Ishikawa (cell line): ENCODE measurements around the gene FAM78A.

Experiments used
- CEBPB ChIP-seq: IDR thresholded peaks from 2 replicates; pipeline ENCODE4 v1.6.1; 2012
- CREB1 ChIP-seq: IDR thresholded peaks from 2 replicates; pipeline ENCODE4 v1.6.1; 2012; ENCODE audit warnings: low read depth
- EGR1 ChIP-seq: IDR thresholded peaks from 2 replicates; pipeline ENCODE4 v1.6.1; 2012
- EP300 ChIP-seq: IDR thresholded peaks from 2 replicates; pipeline ENCODE4 v1.6.1; 2012; ENCODE audit warnings: borderline replicate concordance
- FOXM1 ChIP-seq: IDR thresholded peaks from 2 replicates; pipeline ENCODE4 v1.6.1; 2012; ENCODE audit warnings: low read depth, borderline replicate concordance
- MAX ChIP-seq: IDR thresholded peaks from 2 replicates; pipeline ENCODE4 v1.6.1; 2012
- NFIC ChIP-seq: IDR thresholded peaks from 2 replicates; pipeline ENCODE4 v1.6.1; 2012
- RAD21 ChIP-seq: IDR thresholded peaks from 2 replicates; pipeline ENCODE4 v1.6.1; 2012; ENCODE audit warnings: low read depth
- TAF1 ChIP-seq: IDR thresholded peaks from 2 replicates; pipeline ENCODE4 v1.6.1; 2012; ENCODE audit warnings: low read depth, mild to moderate bottlenecking
- TCF12 ChIP-seq: IDR thresholded peaks from 2 replicates; pipeline ENCODE4 v1.6.1; 2012; ENCODE audit warnings: low read depth
- TEAD4 ChIP-seq: IDR thresholded peaks from 2 replicates; pipeline ENCODE4 v1.6.1; 2012
- YY1 ChIP-seq: IDR thresholded peaks from 2 replicates; pipeline ENCODE4 v1.6.1; 2012; ENCODE audit warnings: low read depth
- ZBTB7A ChIP-seq: IDR thresholded peaks from 2 replicates; pipeline ENCODE4 v1.6.1; 2012; ENCODE audit warnings: low read depth
- TF ChIP-seq, protein P1 (sequence below): IDR thresholded peaks from 2 replicates; pipeline ENCODE4 v1.6.1; 2012
- TF ChIP-seq, protein P2 (sequence below): IDR thresholded peaks from 2 replicates; pipeline ENCODE4 v1.6.1; 2012; ENCODE audit warnings: low read depth, mild to moderate bottlenecking

FAM78A gene

DNA sequence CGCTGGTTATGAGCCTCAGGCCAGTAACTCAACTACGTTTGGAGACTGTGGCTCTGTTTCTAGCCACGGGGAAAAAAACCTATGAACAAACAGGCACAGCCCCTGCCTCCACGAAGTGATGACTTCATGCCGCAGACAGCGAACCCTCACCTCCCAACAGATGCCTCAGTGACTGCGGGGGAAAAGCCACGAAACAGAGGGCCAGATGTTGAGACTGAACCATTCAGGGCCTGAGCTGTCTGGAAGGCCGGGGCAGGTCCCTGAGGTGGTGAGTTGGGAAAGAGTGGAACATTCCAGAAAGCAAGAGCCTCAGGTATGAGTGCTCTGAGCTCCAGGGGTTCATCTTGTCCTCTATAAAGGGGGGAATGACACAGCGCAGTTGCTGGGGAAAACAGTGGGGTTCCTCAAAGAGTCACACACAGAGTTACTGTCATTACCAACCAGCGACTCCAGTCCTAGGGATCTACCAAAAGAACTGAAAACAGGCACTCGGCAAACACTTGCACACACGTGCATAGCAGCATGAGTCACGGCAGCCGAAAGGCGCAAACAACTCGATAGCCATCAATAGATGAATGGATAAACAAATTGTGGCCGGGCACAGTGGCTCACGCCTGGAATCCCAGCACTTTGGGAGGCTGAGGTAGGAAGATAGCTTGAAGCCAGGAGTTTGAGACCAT lies 28.5 kb upstream of the FAM78A start:
- no peak for TF ChIP-seq CEBPB
- no peak for TF ChIP-seq FOXM1

- no peak for TF ChIP-seq MAX
- TF ChIP-seq EP300: no peak
- no peak for TF ChIP-seq RAD21
These were observed 27.3 kb upstream of the FAM78A start for GRCh38 chr9:131303381-131304321.

DNA sequence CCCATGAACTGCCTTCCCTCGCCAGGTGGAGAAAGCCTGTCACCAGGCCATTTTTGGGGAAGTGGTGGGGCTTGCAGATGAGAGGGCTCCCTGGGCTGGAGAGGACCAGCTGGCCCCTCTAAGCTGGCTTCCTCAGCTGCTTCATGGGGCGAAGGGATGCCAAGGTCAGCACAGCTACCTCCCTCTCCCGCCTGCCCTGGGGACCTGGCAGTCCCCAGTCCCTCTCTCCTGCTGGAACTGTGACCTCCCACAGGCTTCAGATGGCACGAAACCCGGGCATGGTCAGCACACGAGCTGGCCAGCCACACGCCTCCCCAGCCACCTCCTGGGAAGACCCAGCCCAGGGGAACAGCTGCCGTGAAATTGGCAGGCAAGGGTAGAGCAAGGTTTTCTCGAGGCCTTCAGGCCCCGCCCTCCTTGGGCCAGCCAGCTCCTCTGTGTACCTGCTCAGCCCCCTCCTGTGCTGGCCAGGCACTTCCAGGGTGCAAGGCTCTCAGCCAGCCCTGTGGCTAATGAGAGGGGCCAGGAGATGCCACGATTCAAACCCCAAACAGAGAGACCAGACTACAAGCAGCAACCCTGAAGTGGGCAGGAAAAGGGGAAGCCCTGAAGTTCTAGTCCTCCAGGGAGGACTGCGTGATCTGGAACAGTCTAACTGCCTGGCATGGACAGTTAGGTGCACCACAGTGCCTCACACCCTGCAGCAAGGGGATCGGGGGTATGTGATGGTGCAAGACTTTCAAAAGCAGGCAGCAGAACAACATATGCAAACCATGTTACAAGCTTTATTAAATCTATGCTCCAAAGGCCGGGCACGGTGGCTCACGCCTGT lies 26.1 kb upstream of the FAM78A start:
- TF ChIP-seq, protein P1, sequence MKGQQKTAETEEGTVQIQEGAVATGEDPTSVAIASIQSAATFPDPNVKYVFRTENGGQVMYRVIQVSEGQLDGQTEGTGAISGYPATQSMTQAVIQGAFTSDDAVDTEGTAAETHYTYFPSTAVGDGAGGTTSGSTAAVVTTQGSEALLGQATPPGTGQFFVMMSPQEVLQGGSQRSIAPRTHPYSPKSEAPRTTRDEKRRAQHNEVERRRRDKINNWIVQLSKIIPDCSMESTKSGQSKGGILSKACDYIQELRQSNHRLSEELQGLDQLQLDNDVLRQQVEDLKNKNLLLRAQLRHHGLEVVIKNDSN: no peak
- TF ChIP-seq TAF1: no peak
- no peak for TF ChIP-seq TCF12
- TF ChIP-seq YY1: no peak
- TF ChIP-seq MAX: no peak
- TF ChIP-seq CEBPB: no peak
- TF ChIP-seq FOXM1: no peak

- TF ChIP-seq NFIC (no peak), YY1 (no peak), FOXM1 (no peak), MAX (no peak), TCF12 (no peak), CEBPB (no peak), EP300 (no peak), RAD21 (no peak)
- TF ChIP-seq, protein P1: no peak
These were observed 24.1 kb upstream of the FAM78A start for GRCh38 chr9:131300444-131300843.

DNA sequence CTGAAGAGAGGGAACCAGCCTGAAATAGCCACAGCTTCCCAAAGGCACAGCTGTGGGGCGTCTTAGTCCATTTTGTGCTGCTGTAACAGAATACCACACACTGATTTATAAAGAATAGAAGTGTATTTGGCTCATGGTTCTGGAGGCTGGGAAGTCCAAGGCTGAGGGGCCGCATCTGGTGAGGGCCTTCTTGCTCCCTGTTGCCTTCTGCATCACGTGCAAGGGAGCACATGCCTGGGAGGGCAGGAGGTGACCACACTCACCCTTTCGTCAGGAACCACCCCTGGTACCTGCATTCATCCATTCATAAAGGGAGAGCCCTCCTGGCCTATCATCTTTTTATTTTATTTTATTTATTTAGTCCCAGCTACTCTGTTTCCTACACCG lies 23.6 kb upstream of the FAM78A start:
- TF ChIP-seq TCF12 (no peak), TAF1 (no peak), ZBTB7A (no peak), FOXM1 (no peak), EGR1 (no peak), TEAD4 (no peak), CREB1 (no peak), MAX (no peak), NFIC (no peak), RAD21 (no peak), EP300 (no peak), CEBPB (no peak), YY1 (no peak)
- TF ChIP-seq, protein P1: no peak
- TF ChIP-seq, protein P2, sequence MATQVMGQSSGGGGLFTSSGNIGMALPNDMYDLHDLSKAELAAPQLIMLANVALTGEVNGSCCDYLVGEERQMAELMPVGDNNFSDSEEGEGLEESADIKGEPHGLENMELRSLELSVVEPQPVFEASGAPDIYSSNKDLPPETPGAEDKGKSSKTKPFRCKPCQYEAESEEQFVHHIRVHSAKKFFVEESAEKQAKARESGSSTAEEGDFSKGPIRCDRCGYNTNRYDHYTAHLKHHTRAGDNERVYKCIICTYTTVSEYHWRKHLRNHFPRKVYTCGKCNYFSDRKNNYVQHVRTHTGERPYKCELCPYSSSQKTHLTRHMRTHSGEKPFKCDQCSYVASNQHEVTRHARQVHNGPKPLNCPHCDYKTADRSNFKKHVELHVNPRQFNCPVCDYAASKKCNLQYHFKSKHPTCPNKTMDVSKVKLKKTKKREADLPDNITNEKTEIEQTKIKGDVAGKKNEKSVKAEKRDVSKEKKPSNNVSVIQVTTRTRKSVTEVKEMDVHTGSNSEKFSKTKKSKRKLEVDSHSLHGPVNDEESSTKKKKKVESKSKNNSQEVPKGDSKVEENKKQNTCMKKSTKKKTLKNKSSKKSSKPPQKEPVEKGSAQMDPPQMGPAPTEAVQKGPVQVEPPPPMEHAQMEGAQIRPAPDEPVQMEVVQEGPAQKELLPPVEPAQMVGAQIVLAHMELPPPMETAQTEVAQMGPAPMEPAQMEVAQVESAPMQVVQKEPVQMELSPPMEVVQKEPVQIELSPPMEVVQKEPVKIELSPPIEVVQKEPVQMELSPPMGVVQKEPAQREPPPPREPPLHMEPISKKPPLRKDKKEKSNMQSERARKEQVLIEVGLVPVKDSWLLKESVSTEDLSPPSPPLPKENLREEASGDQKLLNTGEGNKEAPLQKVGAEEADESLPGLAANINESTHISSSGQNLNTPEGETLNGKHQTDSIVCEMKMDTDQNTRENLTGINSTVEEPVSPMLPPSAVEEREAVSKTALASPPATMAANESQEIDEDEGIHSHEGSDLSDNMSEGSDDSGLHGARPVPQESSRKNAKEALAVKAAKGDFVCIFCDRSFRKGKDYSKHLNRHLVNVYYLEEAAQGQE: no peak

DNA sequence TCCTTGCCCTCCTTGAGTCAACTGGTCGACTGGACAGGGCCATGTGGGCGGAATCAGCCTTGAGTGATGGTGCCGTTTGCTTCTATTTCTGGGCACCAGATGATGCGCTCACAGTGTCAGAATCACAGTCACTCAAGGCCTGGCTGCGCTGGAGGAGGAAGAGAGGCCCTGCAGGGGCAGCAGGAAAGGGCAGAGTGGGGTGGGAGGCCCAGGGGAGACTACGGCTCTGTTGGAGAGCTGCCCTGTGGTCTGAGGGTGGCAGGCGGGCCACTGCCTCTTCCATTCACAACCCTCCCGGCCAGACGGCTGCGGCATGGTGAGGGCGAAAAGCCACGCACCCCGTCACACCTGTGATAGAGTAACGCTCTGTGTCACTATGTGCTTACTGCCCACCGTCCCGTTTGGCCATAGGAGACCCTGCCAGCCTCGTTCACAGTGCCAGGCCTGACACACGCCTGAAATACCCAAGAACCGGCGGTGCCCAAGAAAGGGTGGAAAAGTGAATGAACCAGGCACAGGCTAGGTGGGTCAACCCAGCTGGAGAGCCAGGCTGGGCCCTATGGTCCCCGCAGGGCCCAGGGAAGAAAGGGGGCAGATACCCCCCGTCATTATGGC lies 23.1 kb upstream of the FAM78A start:
- TF ChIP-seq RAD21 (no peak), MAX (no peak), FOXM1 (no peak), CEBPB (no peak), EP300 (no peak), YY1 (no peak), EGR1 (no peak), TCF12 (no peak), CREB1 (no peak), TEAD4 (no peak), TAF1 (no peak), ZBTB7A (no peak)
- TF ChIP-seq, protein P2: no peak
- TF ChIP-seq, protein P1: no peak
